PC-3 (cell line): ENCODE results near the gene MAPKAP1.

ENCODE experiments used
- CTCF ChIP-seq: fragments of 300-600 bp; sonication (generic); conservative IDR thresholded peaks from 2 replicates; pipeline ENCODE4 v1.5.1; 2017; ENCODE audit warnings: antibody characterized with exemption, low read depth, mild to moderate bottlenecking, low read length
- EZH2 ChIP-seq: fragments of 300-600 bp; sonication (generic); IDR thresholded peaks from one replicate; pipeline ENCODE4 v1.6.1; 2017; ENCODE audit warnings: antibody characterized with exemption, mild to moderate bottlenecking, low read length; ENCODE audit not compliant: unreplicated experiment

GRCh38 chr9:125536167-125536772 lies 170.7 kb downstream of the MAPKAP1 start:
- TF ChIP-seq CTCF (no peak), EZH2 (no peak)
